NCI-H2227 treated with DMSO at 0.1 percent for 48 hours (cell line): ENCODE measurements around the gene PXMP4.

Experiments
- DNase-seq: peaks from one replicate; lab custom pipeline; 2025; lab: John Stamatoyannopoulos, UW

The PXMP4 gene

DNA sequence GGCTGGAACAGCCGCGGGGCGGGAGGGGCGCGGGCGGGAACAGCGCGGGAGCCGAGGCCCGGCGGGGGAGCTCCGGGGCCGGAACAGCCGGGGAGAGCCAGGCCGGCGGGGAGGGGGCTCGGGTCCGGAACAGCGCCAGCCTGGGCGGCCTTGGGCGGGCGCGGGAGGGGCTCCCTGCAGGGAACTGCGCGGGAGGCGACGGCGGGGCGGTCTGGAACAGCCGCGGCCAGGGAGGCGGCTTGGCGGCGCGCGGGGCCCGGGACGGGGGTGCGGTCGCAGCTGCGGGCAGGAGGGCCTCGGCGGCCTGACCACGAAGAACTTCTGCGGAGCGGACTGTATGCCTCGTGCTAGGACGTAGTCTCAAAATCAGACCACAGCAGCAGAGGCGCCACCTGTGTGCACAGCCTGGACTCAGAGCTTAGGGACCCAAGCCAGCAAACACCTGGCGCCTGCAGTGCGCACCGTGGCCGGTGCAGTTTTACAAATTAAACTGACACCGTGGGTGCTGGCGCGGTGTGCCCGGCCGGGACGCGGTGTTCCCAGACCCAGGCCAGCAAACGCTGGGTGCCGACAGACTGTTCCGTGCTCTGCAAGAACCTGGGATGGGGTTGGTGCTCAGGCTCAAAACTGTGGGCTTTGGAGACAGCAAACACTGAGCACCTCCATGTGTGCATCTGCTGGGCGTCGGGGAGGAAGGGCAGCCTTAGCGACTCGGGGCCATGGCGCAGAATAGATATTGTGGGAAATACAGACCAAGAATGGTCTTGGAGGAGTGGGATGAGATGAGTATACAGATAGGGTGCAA is 12.3 kb upstream of the PXMP4 start:
- DNase-seq, result peak; percentile 97

DNA sequence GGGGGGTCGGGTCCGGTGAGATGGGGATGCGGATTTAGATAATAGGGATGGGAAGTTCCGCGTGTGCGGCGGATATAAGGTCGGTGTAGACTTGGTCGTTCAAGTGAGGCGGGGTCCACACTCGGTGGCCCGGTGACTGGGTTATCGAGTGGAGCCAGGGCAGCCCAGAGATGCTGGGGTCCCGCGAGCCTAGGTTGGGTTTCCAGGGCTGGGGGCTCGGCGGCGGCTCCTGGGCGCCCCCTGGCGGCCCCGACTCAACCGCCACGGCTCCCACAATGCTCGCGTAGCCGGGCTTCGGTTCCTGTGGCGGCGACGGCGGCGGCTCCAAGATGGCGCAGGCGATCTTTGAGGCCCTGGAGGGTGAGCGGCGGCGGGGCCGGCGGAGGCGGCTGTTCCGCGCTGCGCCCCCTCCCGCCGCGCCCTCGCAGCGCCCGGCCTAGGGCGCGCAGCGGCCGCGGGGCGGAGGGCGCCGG is 11.6 kb upstream of the PXMP4 start, which contains the start of gene ZNF341:
ZNF341 (plus strand) TSS at position 304 of the 473 bp plus-strand sequence; CDS start at position 330, 26 bp downstream.
- DNase-seq, result peak; percentile 97

DNA sequence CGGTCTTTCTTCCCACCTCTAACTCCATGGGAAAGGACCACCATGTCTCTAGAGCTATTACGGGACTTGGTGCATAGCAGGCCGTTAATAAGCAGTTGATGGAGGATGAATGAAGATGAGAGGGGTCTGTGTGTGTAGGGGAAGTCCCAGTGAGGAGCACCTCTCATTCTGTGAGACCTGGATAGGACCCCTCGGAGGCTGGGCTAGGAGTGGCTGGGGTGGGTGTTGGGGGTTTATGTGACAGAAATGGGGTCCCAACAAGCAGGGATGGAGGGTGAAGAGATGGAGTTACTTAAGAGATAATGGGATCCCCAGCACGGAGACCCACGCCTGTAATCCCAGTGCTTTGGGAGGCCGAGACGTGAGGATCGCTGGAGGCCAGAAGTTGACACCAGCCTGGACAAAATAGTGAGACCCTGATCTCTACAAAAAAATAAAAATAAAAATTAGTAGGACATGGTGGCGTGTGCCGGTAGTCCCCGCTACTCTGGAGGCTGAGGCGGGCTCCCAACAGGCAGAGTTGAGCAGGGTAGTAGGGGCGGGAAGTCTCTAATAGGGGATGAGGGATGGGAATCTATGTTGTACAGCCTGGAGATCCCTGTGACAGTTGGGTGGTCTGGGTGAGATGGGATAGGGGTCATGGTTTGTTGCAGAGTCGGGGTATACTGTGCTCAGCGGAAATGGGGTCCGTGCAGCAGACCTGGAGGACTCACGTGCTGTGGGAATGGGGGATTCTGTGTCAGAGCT is 11.0 kb upstream of the PXMP4 start:
- DNase-seq, result no peak

DNA sequence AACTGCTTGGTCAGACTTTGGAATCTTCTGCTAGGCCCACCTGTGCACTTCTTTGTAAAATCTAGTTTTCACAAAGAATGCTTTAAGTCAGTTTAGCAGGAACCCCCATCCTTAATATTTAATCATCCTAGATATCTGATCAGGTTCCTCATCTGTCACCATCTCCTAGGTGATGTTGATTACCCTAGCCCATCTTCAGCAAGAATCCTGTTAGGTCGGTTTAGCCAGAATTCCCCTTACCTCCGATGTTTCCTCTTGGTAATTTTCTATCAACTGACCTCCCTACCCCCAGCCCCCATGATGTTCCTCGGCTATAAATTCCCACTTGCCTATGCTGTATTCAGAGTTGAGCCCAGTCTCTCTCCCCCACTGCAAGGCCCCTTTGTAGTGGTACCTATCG is 9.0 kb upstream of the PXMP4 start:
- no peak for DNase-seq

DNA sequence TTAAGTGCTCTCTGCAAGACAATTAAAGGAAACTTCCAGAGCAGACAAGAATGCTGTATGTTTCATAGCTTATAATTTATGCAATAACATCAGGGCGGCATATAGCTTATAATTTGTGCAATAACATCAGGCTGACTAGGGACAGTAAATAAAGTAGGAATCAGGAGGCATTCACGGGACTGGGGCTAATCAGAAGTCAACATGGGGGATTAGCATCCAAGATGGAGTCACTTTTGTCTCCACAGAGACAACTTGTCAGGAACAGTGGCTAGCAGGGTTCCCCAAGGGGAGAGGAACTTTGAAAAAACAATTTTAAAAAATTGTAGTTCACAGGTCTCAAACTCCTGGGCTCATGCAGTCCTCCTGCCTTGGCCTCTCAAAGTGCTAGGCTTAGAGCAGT is 8.4 kb upstream of the PXMP4 start:
- DNase-seq, result no peak

DNA sequence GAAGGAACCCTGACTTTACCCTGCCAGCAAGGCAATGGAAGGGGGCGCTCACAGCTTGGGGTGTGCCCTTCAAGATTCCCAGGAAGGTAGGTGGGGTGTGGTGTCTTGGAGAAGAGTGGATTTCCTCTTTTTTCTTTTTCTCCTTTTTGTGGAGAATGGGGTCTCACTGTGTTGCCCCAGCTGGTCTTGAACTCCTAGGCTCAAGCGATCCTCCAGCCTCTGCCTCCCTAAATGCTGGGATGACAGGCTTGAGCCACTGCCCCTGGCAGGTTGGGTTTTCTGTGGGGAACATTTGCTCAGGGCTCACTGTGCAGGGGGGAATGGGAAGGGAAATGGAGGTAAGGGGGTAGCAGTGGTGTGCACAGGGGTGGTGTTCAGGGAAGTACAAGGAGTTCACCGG is 7.7 kb upstream of the PXMP4 start:
- DNase-seq, result no peak

DNA sequence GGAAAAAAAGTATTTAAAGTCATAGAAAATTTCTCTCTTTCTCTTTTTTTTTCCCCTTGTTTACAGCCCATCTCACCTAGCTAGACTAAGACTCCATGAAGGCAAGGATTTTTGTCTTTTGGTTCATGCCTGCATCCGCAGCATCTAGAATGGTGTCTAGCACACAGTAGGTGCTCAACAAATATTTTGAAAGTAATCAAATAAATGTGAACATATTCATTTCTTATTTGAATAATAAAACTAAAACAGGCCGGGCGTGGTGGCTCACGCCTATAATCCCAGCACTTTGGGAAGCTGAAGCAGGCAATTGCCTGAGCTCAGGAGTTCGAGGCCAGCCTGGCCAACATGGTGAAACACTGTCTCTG is 7.0 kb upstream of the PXMP4 start:
- DNase-seq, result no peak

DNA sequence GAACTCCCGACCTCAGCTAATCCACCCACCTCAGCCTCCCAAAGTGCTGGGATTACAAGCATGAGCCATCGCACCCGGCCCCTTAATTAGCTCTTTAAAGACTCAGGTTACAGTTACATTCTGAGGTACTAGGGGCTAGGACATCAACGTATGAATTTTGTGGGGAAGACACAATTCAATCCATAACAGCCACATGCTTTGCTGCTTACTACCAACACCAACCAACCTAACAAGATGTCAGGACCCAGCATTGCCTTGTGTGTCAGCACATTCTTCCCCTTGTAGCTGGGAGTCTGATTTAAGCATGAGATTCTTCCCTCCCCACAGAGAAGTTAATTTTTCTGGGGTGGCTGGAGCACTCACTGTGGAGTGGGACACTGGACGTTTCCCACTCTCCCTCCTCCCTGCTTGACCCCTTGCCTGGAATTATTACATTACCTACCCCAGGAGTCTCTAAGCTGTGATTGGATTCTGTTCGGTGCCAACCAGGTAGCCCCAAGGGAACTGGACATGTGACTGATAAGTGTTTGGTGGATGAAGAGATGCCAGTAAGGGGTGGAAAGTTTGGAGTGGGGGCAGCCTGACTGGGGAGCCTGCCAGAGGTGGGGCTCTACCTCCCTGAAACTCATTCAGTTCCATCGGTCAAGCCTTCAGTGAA is 5.6 kb upstream of the PXMP4 start:
- no peak for DNase-seq

DNA sequence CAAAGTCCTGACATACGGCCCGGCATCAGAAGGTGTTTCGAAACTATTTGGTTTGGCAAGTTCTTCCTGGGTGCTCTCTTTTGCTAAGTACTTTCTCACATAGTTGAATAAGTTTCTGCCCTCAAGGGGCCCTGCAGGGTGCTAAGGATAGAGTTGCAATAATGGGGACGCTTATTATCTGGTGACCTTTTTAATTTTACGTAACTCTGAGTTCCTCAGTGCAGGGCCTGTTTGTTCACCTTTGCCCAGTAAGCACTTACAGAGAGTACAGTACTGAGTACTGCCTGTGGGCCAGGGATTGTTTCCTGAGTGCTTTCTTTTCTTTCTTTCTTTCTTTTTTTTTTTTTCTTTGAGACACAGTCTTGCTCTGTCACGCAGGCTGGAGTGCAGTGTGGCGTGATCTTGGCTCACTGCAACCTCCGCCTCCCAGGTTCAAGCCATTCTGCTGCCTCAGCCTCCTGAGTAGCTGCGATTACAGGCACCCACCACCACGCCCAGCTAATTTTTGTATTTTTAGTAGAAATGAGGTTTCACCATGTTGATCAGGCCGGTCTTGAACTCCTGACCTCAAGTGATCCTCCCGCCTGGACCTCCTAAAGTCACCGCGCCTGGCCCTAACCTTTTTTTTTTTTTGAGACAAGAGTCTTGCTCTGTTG is 4.5 kb upstream of the PXMP4 start:
- DNase-seq, result no peak

DNA sequence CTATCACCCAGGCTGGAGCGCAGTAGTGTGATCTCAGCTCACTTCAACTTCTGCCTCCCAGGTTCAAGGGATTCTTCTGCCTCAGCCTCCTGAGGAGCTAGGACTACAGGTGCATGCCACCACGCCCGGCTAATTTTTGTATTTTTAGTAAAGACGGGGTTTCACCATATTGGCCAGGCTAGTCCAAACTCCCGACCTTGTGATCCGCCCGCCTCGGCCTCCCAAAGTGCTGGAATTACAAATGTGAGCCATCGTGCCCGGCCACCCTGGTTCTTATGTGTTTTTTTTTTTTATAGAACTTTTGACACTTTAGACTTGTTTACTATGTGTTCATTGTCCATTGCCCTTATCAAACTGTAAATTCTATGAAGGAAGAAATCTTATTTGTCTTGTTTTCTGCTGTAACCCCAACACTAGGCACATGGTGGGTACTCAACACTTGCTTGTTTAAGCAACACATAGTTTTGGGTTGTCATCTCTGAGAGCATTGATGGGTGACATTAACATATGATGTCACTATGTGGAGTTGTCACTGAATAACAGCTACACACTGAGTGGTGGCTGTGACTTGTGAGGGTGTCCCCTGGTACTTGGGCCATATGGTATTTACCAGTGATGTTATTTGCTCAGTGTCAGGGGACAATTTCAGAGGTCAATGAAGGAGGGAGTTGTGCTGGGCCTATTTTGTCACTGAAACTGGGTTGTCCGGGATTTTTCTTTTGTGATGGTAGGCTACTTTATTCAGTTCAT is 1.5 kb upstream of the PXMP4 start:
- DNase-seq, result no peak

DNA sequence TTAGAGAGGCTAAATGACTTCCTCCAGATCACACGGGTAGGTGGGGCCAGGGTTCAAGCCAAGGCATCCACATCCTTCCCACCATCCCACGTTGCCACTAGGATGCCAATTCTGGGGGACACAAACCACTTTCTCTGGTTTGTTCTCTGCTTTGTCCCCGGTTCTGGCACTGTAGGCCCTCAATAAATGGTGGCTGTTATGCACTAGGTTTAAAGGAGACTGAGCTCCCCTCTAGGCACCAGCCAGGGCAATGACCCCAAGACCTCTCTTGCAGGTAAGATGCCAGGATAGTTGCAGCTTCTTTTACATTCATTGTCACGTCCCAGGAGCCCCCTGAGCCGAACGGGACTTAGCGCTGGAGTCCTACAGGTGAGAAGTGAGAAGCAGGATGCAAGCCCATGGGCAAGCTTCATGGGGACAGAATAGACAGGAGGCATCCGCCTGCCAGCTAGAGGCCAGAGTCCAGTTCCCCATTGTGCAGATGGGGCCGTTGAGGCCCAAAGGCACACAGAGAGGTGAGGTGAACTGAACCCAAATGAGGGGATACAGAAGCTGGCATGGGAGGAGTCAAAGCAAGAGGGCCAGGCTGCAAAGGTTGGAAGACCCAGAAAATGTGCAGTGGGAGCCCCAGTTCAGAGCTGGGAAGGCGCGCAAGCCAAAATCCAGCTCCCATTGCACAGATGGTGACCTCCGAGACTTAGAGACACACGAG is 677 bp downstream of the PXMP4 start:
- no peak for DNase-seq

DNA sequence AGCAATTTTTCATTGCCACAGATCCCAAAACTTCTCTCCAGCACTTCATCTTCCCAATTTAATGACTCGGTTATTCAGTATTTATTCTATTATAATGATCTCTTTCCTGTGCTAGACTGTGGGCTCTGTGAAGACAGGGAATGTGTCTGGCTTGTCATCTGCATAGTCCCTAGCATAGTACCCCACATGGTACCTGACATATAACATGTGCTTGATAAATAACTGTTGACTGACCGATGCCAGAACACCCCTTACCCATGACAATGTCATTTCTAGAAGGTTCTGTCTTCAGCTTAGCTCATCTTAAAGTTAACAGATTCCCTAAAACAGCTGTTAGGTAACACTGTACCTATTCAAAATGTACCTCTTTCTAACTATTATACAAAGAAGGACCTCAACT is 3.6 kb downstream of the PXMP4 start:
- no peak for DNase-seq

DNA sequence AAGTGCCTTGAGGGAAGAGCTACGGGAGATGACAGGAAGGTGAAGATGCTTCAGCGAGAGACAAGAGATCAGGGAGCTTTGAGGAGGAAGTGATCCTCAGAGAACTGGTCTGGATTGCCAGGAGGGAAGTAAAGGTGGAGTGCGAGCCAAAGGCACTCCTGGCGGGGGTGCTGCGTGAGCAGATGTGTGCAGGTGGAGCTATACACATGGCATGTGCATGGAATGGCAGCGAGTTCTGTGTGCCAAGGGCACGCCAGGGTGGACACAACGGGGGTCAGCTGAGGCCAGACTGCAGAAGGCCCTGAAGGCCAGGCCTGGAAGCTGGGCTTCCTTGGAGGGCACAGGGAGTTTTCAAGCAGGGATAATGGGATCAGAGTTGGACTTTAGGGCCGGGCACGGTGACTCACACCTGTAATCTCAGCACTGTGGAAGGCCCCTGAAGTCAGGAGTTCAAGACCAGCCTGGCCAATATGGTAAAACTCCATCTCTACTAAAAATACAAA is 6.2 kb downstream of the PXMP4 start:
- DNase-seq, result no peak

DNA sequence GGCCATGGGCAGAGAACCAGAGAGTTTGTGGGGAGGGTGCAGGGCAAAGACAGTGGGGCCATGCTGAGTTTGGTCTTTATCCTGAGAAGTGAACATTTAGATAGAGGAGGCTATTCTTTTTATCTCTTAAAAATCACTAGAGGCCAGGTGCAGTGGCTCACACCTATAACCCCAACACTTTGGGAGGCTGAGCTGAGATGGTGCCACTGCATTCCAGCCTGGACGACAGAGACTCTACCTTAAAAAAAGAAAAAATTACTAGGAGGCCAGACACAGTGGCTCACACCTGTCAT is 8.7 kb downstream of the PXMP4 start:
- DNase-seq, result no peak

DNA sequence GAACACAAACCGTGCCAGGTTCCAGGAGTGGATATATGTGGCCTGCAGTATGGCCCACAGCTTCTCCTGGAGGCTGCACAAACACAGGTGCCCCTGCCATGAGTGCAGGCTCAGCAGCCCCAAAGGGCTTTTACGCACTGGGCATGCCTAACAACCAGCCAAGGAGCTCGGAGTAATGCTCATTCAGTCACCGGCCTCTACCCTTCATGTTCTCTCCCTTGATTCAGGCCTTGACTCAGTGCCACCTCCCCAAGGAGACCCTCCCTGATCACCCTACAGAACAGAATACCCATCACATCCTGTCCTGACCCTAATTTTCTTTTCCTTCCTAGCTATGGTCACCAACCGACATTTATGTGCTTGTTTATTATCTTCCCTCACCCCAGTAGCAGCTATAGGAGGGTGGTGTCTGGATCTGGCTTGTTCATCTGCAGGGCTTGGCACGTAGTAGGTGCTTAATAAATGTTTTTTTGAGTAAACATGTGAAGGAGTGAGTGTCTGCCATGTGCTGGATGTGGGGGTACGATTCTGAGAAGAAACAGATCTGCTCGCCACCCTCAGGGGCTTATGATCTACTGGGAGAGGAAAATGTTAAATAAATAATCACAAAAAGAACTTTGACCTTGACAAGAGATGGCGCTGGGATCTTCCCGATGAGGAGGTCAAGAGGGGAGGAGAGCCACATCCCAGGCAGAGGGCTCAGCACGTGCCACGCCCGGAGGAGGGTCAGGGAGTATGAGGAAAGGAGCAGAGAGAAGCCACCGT is 9.2 kb downstream of the PXMP4 start:
- no peak for DNase-seq

DNA sequence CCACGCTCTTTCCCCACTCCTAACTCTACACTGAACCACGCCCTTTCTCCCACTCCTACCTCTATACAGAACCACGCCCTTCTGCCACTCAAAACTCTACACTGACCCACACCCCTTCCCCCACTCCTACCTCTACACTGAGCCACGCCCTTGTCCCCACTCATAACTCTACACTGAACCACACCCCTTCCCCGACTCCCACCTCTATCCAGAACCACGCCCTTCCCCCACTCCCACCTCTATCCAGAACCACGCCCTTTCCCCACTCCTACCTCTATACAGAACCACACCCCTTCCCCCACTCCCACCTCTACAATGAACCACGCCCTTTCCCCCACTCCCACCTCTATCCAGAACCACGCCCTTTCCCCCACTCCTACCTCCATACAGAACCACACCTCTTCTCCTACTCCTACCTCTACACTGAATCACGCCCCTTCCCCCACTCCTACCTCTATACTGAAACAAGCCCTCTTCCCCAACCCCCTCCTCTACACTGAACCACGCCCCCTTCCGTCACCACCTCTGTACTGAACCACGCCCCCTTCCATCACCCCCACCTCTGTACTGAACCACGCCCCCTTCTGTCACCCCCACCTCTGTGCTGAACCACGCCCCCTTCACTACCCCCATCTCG is 10.1 kb downstream of the PXMP4 start:
- DNase-seq, result no peak

DNA sequence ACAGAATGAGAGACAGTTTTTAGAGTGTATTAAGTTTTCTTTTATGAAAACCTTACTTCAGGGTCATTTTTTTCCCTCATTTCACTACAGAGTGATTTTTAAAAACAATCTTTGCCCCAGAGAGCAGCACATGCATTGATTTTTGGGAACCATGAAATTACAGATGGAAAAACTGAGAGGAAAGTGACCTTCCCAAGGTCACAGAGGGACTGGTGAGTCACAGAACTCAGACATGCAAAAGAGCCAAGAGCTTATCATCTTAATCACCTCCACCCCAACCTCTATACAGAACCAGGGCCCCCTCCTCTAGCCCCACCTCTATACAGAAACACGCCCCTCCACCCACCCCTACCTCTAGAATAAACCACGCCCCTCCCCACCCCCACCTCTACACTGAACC is 10.7 kb downstream of the PXMP4 start:
- DNase-seq, result no peak

DNA sequence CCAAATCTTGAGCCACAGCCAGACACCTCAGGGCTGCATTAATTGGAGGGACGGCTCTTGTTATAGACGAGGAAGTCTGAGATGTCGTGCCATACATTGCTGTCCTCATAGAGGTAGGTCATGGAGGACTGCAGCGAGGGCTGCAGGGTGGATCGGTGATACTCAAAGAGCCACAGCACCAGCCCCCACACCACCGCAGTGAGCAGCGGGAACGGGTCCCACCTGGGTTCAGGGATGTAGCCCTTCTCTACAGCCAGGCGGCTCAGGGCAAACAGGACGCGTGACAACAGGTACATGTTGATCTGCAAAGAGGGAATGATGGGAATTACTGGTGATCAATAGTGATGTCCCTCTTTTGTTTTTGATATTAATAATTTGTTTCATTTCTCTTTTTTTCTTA is 12.4 kb downstream of the PXMP4 start:
- DNase-seq, result no peak

DNA sequence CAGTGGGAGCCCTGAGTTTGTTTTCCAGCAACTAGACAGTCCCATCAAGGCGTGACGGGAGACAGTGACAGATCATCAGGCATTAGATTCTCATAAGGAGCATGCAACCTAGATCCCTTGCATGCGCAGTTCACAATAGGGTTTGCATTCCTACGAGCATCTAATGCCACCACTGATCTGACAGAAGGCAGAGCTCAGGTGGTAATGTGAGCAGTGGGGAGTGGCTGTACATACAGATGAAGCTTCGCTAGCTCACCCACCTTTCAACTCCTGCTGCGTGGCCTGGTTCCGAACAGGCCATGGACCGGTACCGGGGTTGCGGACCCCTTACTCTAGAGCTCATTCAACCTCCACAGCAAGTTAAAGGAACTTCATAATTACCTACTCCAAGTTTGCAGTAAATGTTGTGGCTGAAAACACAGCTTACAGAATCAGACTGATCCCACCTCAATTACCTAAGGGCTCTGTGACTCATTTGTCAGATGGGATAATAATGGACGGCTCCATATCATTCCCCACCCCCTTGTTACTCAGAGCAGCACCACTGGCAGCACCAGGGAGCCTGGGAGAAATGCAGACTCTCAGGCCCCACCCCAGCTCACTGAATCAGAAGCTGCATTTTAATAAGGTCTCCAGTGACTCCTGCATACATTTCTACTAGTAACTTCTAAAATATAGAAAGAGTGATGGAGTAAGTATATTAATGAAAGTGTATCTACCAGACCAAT is 15.7 kb downstream of the PXMP4 start:
- DNase-seq, result no peak
